ENCODE results near the gene RNF40.
"Not testable (repeated sequence)": the region's sequence is repeated elsewhere in the genome, so short reads cannot be mapped to it uniquely, and the experiment has no call there.

- not testable (repeated sequence) for TF ChIP-seq CTCF, POLR2A (IDR thresholded peaks at IDR 0.05)
These were observed 46.8 kb downstream of the RNF40 start for GRCh38 chr16:30808890-30809426.
